HepG2 (cell line): ENCODE data around the gene RMI1. TPM values are rescaled to one million over a fixed set of nuclear protein-coding genes. Genes with fewer than 3 reads are reported as not detected.

Experiments
- FOSL1 ChIP-seq: sonication (generic); formaldehyde crosslinking; IDR thresholded peaks from 2 replicates; pipeline ENCODE4 v1.9.0; 2021; ENCODE audit warnings: missing genetic modification reagents, borderline replicate concordance
- HNRNPLL ChIP-seq: fragments of 200-400 bp; formaldehyde crosslinking; IDR thresholded peaks from 2 replicates; pipeline ENCODE4 v1.6.1; 2017; ENCODE audit warnings: mild to moderate bottlenecking, low read depth, low read length; ENCODE audit not compliant: poor library complexity, severe bottlenecking
- HOXA9 ChIP-seq: sonication (generic); formaldehyde crosslinking; IDR thresholded peaks from 2 replicates; pipeline ENCODE4 v1.8.1; 2022; ENCODE audit warnings: missing genetic modification reagents, mild to moderate bottlenecking, moderate library complexity, borderline replicate concordance
- ISL2 ChIP-seq: sonication (generic); formaldehyde crosslinking; IDR thresholded peaks from 2 replicates; pipeline ENCODE4 v1.5.0; 2020; ENCODE audit warnings: missing genetic modification reagents
- KAT7 ChIP-seq: IDR thresholded peaks from 2 replicates; pipeline ENCODE4 v1.6.1; 2018; ENCODE audit warnings: borderline replicate concordance, missing compliant biosample characterization
- KDM4B ChIP-seq: sonication (generic); formaldehyde crosslinking; IDR thresholded peaks from 2 replicates; pipeline ENCODE4 v1.4.0; 2020; ENCODE audit warnings: missing genetic modification reagents
- MEF2D ChIP-seq: sonication (generic); formaldehyde crosslinking; IDR thresholded peaks from 2 replicates; pipeline ENCODE4 v1.5.1; 2020; ENCODE audit warnings: mild to moderate bottlenecking, missing genetic modification reagents
- RXRB ChIP-seq: IDR thresholded peaks from 2 replicates; pipeline ENCODE4 v1.6.1; 2016; ENCODE audit warnings: borderline replicate concordance, missing genetic modification reagents, missing compliant biosample characterization
- SIN3B ChIP-seq: fragments of 150-350 bp; IDR thresholded peaks from 2 replicates; pipeline ENCODE4 v1.6.1; 2014; ENCODE audit warnings: low read length
- TAF1 ChIP-seq: sonication (generic); formaldehyde crosslinking; IDR thresholded peaks from 2 replicates; pipeline ENCODE4 v1.4.0; 2020; ENCODE audit warnings: missing genetic modification reagents
- ZFP36 ChIP-seq: fragments of 150-350 bp; IDR thresholded peaks from 2 replicates; pipeline ENCODE4 v1.6.1; 2018; ENCODE audit warnings: borderline replicate concordance, low read length, low read depth; ENCODE audit not compliant: partially characterized antibody
- ZKSCAN8 ChIP-seq: IDR thresholded peaks from 2 replicates; pipeline ENCODE4 v1.6.1; 2016; ENCODE audit warnings: borderline replicate concordance, missing genetic modification reagents, missing compliant biosample characterization
- ZNF230 ChIP-seq: sonication (generic); formaldehyde crosslinking; IDR thresholded peaks from 2 replicates; pipeline ENCODE4 v1.4.0; 2020; ENCODE audit warnings: mild to moderate bottlenecking, missing genetic modification reagents
- ZNF264 ChIP-seq: sonication (generic); formaldehyde crosslinking; IDR thresholded peaks from 2 replicates; pipeline ENCODE4 v1.4.0; 2020; ENCODE audit warnings: missing genetic modification reagents
- ZSCAN21 ChIP-seq: sonication (generic); formaldehyde crosslinking; IDR thresholded peaks from 2 replicates; pipeline ENCODE4 v1.8.0; 2022; ENCODE audit warnings: mild to moderate bottlenecking, missing genetic modification reagents, moderate library complexity, borderline replicate concordance
- polyA plus RNA-seq, 8 experiments: library from polyadenylated mRNA; depleted of rRNA in 3 of 8; stranded (reverse) in 7 of 8; unstranded in 1 of 8; fragments of >200 nt; fragmentation: Illumina TruSeq in 4 of 8; extraction: Trizol in 4 of 8; gene quantifications; 2 replicates each; pipeline versions ENCODE4 v1.2.1 to v1.2.3, GENCODE V29; 2011 to 2016; ENCODE audit warnings: low read depth in 4 of 8, missing spikeins in 1 of 8, mixed read lengths in 1 of 8; ENCODE audit not compliant: insufficient read depth in 1 of 8
- total RNA-seq, 5 experiments: library from RNA; depleted of rRNA; stranded (reverse); fragments of >200 nt; fragmentation: Illumina TruSeq; extraction: Trizol; gene quantifications; 2 replicates each; pipeline ENCODE4 v1.2.3, GENCODE V29; 2016; ENCODE audit warnings: low read depth in 1 of 5
- TF ChIP-seq, protein P1 (sequence below): sonication (generic); formaldehyde crosslinking; IDR thresholded peaks from 2 replicates; pipeline ENCODE4 v1.4.0; 2020; ENCODE audit warnings: missing genetic modification reagents
- TF ChIP-seq, protein P2 (sequence below): sonication (generic); formaldehyde crosslinking; IDR thresholded peaks from 2 replicates; pipeline ENCODE4 v1.8.1; 2023; ENCODE audit warnings: missing genetic modification reagents, mild to moderate bottlenecking, borderline replicate concordance
- TF ChIP-seq, protein P3 (sequence below): sonication (generic); formaldehyde crosslinking; IDR thresholded peaks from 2 replicates; pipeline ENCODE4 v1.4.0; 2020; ENCODE audit warnings: missing genetic modification reagents
- TF ChIP-seq, protein P4 (sequence below): sonication (generic); formaldehyde crosslinking; IDR thresholded peaks from 2 replicates; pipeline ENCODE4 v1.4.0; 2020; ENCODE audit warnings: missing genetic modification reagents, borderline replicate concordance
- TF ChIP-seq, protein P5 (sequence below): IDR thresholded peaks from 2 replicates; pipeline ENCODE4 v1.6.1; 2016

The RMI1 gene
- total and polyA plus RNA-seq, 2 of the 13 experiments (the other 11 are each of a cell fraction or from before 2014, with no cell fraction given): 0.54 to 3.7 TPM

DNA sequence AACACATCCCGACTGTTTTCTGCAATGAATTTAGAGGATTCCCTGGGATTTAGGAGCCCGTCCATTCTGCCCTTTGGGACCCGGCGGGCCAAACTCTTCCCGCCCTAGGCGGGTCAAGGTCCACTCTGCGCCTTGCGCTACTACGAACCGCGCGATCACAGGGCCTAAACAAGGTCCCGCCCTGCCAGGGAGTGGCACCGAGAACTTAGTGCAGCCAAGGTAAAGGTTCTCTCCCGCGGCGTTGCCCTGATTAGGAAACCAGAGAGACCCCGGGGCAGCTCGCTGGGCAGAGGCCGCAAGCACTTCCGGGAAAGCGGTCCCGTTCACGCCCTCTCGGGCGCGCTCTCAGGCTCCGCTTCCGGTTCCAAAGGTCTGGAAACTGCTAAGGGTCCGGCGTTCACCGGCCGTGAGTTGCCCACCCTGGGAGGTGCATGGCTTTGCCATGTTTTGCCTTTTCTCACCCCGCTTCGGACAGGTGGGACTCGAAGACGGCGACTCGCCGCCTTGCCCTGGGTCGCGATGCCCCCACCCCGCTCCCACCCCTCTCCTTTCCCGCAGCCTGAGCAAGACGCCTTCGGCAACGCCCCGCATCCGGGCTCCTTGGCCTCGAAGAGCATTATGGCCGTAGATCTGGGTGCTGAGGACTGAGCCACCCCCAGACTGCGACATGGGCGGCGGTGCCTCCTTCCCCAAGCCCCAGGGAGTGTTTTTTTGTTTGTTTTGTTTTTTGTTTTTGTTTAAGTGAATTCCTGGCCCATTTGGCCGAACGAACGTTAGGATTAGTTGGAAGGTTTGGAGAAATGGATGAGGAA, 24.0 kb upstream of the RMI1 start (continued):
- TF ChIP-seq SIN3B: no peak
- peak; percentile 32 for TF ChIP-seq KAT7 (CRISPR knock-in tag)
- peak; percentile 71; the same call in 1 of the 2 replicates for TF ChIP-seq ISL2 (CRISPR knock-in tag)
- TF ChIP-seq ZSCAN21 (CRISPR knock-in tag): peak; percentile 83; the same call in 1 of the 2 replicates
- TF ChIP-seq, protein P1, sequence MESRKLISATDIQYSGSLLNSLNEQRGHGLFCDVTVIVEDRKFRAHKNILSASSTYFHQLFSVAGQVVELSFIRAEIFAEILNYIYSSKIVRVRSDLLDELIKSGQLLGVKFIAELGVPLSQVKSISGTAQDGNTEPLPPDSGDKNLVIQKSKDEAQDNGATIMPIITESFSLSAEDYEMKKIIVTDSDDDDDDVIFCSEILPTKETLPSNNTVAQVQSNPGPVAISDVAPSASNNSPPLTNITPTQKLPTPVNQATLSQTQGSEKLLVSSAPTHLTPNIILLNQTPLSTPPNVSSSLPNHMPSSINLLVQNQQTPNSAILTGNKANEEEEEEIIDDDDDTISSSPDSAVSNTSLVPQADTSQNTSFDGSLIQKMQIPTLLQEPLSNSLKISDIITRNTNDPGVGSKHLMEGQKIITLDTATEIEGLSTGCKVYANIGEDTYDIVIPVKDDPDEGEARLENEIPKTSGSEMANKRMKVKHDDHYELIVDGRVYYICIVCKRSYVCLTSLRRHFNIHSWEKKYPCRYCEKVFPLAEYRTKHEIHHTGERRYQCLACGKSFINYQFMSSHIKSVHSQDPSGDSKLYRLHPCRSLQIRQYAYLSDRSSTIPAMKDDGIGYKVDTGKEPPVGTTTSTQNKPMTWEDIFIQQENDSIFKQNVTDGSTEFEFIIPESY (CRISPR knock-in tag): no peak
- TF ChIP-seq RXRB (CRISPR knock-in tag): peak; percentile 55; the same call in 1 of the 2 replicates
- TF ChIP-seq KDM4B (CRISPR knock-in tag): no peak; the same call in 1 of the 2 replicates
- peak; percentile 78; the same call in 1 of the 2 replicates for TF ChIP-seq ZNF230 (CRISPR knock-in tag)
- TF ChIP-seq, protein P2, sequence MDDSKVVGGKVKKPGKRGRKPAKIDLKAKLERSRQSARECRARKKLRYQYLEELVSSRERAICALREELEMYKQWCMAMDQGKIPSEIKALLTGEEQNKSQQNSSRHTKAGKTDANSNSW (CRISPR knock-in tag): no peak; the same call in 1 of the 2 replicates
- TF ChIP-seq ZKSCAN8 (CRISPR knock-in tag): no peak
- TF ChIP-seq HNRNPLL: peak; percentile 74
- TF ChIP-seq, protein P3, sequence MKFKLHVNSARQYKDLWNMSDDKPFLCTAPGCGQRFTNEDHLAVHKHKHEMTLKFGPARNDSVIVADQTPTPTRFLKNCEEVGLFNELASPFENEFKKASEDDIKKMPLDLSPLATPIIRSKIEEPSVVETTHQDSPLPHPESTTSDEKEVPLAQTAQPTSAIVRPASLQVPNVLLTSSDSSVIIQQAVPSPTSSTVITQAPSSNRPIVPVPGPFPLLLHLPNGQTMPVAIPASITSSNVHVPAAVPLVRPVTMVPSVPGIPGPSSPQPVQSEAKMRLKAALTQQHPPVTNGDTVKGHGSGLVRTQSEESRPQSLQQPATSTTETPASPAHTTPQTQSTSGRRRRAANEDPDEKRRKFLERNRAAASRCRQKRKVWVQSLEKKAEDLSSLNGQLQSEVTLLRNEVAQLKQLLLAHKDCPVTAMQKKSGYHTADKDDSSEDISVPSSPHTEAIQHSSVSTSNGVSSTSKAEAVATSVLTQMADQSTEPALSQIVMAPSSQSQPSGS (CRISPR knock-in tag): peak; percentile 45; the same call in 1 of the 2 replicates
- TF ChIP-seq FOSL1 (CRISPR knock-in tag): no peak
- TF ChIP-seq, protein P4, sequence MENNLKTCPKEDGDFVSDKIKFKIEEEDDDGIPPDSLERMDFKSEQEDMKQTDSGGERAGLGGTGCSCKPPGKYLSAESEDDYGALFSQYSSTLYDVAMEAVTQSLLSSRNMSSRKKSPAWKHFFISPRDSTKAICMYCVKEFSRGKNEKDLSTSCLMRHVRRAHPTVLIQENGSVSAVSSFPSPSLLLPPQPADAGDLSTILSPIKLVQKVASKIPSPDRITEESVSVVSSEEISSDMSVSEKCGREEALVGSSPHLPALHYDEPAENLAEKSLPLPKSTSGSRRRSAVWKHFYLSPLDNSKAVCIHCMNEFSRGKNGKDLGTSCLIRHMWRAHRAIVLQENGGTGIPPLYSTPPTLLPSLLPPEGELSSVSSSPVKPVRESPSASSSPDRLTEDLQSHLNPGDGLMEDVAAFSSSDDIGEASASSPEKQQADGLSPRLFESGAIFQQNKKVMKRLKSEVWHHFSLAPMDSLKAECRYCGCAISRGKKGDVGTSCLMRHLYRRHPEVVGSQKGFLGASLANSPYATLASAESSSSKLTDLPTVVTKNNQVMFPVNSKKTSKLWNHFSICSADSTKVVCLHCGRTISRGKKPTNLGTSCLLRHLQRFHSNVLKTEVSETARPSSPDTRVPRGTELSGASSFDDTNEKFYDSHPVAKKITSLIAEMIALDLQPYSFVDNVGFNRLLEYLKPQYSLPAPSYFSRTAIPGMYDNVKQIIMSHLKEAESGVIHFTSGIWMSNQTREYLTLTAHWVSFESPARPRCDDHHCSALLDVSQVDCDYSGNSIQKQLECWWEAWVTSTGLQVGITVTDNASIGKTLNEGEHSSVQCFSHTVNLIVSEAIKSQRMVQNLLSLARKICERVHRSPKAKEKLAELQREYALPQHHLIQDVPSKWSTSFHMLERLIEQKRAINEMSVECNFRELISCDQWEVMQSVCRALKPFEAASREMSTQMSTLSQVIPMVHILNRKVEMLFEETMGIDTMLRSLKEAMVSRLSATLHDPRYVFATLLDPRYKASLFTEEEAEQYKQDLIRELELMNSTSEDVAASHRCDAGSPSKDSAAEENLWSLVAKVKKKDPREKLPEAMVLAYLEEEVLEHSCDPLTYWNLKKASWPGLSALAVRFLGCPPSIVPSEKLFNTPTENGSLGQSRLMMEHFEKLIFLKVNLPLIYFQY (CRISPR knock-in tag): 0 out of 2 replicates have a peak, but pooled peaks have one; percentile 33
- TF ChIP-seq, protein P5, sequence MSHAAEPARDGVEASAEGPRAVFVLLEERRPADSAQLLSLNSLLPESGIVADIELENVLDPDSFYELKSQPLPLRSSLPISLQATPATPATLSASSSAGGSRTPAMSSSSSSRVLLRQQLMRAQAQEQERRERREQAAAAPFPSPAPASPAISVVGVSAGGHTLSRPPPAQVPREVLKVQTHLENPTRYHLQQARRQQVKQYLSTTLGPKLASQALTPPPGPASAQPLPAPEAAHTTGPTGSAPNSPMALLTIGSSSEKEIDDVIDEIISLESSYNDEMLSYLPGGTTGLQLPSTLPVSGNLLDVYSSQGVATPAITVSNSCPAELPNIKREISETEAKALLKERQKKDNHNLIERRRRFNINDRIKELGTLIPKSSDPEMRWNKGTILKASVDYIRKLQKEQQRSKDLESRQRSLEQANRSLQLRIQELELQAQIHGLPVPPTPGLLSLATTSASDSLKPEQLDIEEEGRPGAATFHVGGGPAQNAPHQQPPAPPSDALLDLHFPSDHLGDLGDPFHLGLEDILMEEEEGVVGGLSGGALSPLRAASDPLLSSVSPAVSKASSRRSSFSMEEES (CRISPR knock-in tag): 0 out of 2 replicates have a peak, but pooled peaks have one; percentile 48
- peak; percentile 90 for TF ChIP-seq MEF2D (CRISPR knock-in tag)
- no peak; the same call in 1 of the 2 replicates for TF ChIP-seq ZNF264 (CRISPR knock-in tag)
- TF ChIP-seq HOXA9: peak; percentile 79; the same call in 1 of the 2 replicates
- no peak for TF ChIP-seq ZFP36
- peak; percentile 85 for TF ChIP-seq TAF1 (CRISPR knock-in tag)
